ENCODE results near the gene TMSB4X. TPM values are rescaled to one million over a fixed set of nuclear protein-coding genes. Genes with fewer than 3 reads are reported as not detected.

The TMSB4X gene
- total RNA-seq, 1 donor from 2014 or later: 2,664 TPM

DNA sequence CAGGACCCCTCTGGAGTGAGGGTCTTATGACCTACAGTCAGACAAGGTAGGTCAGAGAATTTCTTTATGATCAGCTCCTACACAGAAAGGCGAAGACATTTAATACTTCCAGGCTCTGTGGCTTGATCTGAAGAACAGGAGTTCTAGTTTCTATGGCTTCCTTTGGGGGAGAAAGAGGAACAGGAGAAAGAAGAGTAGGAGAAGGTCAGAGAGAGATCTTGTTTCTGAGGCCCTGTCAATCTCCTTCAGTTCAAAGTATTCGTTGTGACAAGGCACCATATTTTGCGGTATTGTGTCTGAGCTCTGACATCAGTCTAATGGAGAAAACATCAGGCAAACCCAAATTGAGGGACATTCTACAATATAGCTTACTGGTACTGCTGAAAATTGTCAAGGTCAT lies 16.7 kb downstream of the TMSB4X start:
- no peak for DNase-seq (ENCODE audit: low read depth, low spot score)
- no peaks in the 10 kb centered on the region for H3K27me3 Mint-ChIP-seq (ENCODE audit: low read depth)
- H3K4me3 Mint-ChIP-seq: no peak overlapping the region
- no peak overlapping the region for H3K27ac Mint-ChIP-seq (ENCODE audit: unreplicated experiment)
- H3K4me1 Mint-ChIP-seq: peaks cover 5% of the 10 kb centered on the region
- peaks cover 13% of the 10 kb centered on the region for H3K9me3 Mint-ChIP-seq
- peaks cover 7% of the 10 kb centered on the region for H3K36me3 Mint-ChIP-seq (ENCODE audit: low read depth)
- TF ChIP-seq CTCF (conservative IDR thresholded peaks at IDR 0.05): no peak

GRCh38 chrX:12992544-12993118 lies 17.7 kb downstream of the TMSB4X start:
- Mint-ChIP-seq H3K4me3 (no peak overlapping the region), H3K36me3 (ENCODE audit: low read depth) (no peaks in the 10 kb centered on the region), H3K9me3 (peaks cover 7% of the 10 kb centered on the region), H3K4me1 (peaks cover 10% of the 10 kb centered on the region), H3K27me3 (ENCODE audit: low read depth) (no peaks in the 10 kb centered on the region), H3K27ac (ENCODE audit: unreplicated experiment) (no peak overlapping the region)
- no peak for TF ChIP-seq CTCF (conservative IDR thresholded peaks at IDR 0.05)
- DNase-seq (ENCODE audit: low read depth, low spot score): no peak

DNA sequence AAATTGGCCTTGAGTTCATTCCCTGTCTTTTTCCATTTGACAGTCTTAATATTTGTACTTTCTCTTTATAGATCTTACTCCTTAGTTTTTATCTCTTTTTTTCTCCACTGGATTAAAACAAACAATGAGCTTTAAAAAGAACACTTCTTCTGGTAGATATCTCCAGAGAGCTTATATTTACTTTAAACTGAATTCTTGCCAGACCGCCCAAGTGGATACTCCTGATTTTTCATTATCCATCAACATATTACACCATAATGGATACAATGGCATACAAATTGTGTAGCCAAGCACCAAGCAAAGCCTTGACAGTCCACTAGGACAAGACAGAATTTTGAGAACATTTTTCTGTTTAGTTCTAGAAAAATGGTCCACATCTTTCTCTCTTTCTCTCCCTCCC lies 18.9 kb downstream of the TMSB4X start:
- no peak overlapping the region for H3K27ac Mint-ChIP-seq (ENCODE audit: unreplicated experiment)
- peaks cover 16% of the 10 kb centered on the region for H3K4me1 Mint-ChIP-seq
- no peak for DNase-seq (ENCODE audit: low read depth, low spot score)
- TF ChIP-seq CTCF (conservative IDR thresholded peaks at IDR 0.05): no peak
- H3K9me3 Mint-ChIP-seq: peaks cover 7% of the 10 kb centered on the region
- no peaks in the 10 kb centered on the region for H3K27me3 Mint-ChIP-seq (ENCODE audit: low read depth)
- H3K4me3 Mint-ChIP-seq: no peak overlapping the region
- no peaks in the 10 kb centered on the region for H3K36me3 Mint-ChIP-seq (ENCODE audit: low read depth)

- no peak for TF ChIP-seq CTCF (conservative IDR thresholded peaks at IDR 0.05)
- Mint-ChIP-seq H3K4me1 (peaks cover 17% of the 10 kb centered on the region), H3K27ac (ENCODE audit: unreplicated experiment) (no peak overlapping the region), H3K4me3 (no peak overlapping the region), H3K9me3 (peaks cover 7% of the 10 kb centered on the region), H3K36me3 (ENCODE audit: low read depth) (no peaks in the 10 kb centered on the region), H3K27me3 (ENCODE audit: low read depth) (no peaks in the 10 kb centered on the region)
- DNase-seq (ENCODE audit: low read depth, low spot score): no peak
Observed at GRCh38 chrX:12994321-12994720, 19.4 kb downstream of the TMSB4X start.

GRCh38 chrX:12996934-12997435 lies 22.1 kb downstream of the TMSB4X start:
- Mint-ChIP-seq H3K9me3 (peaks cover 3% of the 10 kb centered on the region), H3K4me1 (peaks cover 38% of the 10 kb centered on the region), H3K27me3 (ENCODE audit: low read depth) (no peaks in the 10 kb centered on the region), H3K36me3 (ENCODE audit: low read depth) (no peaks in the 10 kb centered on the region), H3K27ac (ENCODE audit: unreplicated experiment) (no peak overlapping the region), H3K4me3 (no peak overlapping the region)
- no peak for TF ChIP-seq CTCF (conservative IDR thresholded peaks at IDR 0.05)
- no peak for DNase-seq (ENCODE audit: low read depth, low spot score)

All from neural crest cell (in vitro differentiated cells).